GM06990 (cell line): ENCODE measurements around the gene TRANK1.
"Not testable (repeated sequence)": the region's sequence is repeated elsewhere in the genome, so short reads cannot be mapped to it uniquely, and the experiment has no call there.

Experiments
- DNase-seq: peaks from one replicate; pipeline ENCODE4 v3.0.0-alpha.2; 2011; ENCODE audit not compliant: insufficient read length; ENCODE audit errors: extremely low read depth
- H3K27me3 ChIP-seq: replicated peaks from 2 replicates; pipeline ENCODE4 v1.6.0; 2011; ENCODE audit warnings: low read length; ENCODE audit not compliant: control insufficient read depth, insufficient read depth
- H3K36me3 ChIP-seq: 2 replicates; pipeline ENCODE4 v1.5.1; 2011; ENCODE audit warnings: low read length; ENCODE audit not compliant: control insufficient read depth, insufficient read depth
- H3K4me3 ChIP-seq: replicated peaks from 2 replicates; pipeline ENCODE4 v1.5.1; 2011; ENCODE audit warnings: low read depth, mild to moderate bottlenecking, control low read depth, low read length
- CTCF ChIP-seq: IDR thresholded peaks from 2 replicates; pipeline ENCODE4 v1.5.1; 2011; ENCODE audit warnings: low read length, control low read depth, mild to moderate bottlenecking, inconsistent platforms; ENCODE audit not compliant: insufficient read depth, poor library complexity, severe bottlenecking

The TRANK1 gene

GRCh38 chr3:36954452-36955134 lies 9.7 kb upstream of the TRANK1 start:
- no peaks in the 10 kb centered on the region; the same call in 1 of the 2 replicates for H3K27me3 ChIP-seq
- no peaks in the 10 kb centered on the region for H3K36me3 ChIP-seq
- TF ChIP-seq CTCF = no peak
- H3K4me3 ChIP-seq = no peak overlapping the region
- no peak for DNase-seq

GRCh38 chr3:36947814-36948213 lies 3.0 kb upstream of the TRANK1 start:
- not testable (repeated sequence) for H3K27me3 ChIP-seq, H3K4me3 ChIP-seq, DNase-seq, H3K36me3 ChIP-seq

GRCh38 chr3:36945333-36945980 lies 603 bp upstream of the TRANK1 start:
- peak overlapping the region; percentile 70; the same call in 1 of the 2 replicates for H3K4me3 ChIP-seq
- TF ChIP-seq CTCF = no peak
- no peak for DNase-seq

GRCh38 chr3:36944012-36944640 lies 728 bp downstream of the TRANK1 start:
- peak; percentile 28 for DNase-seq
- no peak for TF ChIP-seq CTCF
- no peaks in the 10 kb centered on the region for H3K27me3 ChIP-seq

More at GRCh38 chr3:36945333-36945980, 603 bp upstream of the TRANK1 start:
- Histone ChIP-seq H3K27me3 (no peaks in the 10 kb centered on the region), H3K36me3 (no peaks in the 10 kb centered on the region)

GRCh38 chr3:36943601-36944000 lies 1.3 kb downstream of the TRANK1 start:
- Histone ChIP-seq H3K27me3 (no peaks in the 10 kb centered on the region), H3K36me3 (no peaks in the 10 kb centered on the region), H3K4me3 (peak overlapping the region; percentile 70)
- TF ChIP-seq CTCF = no peak
- DNase-seq = no peak

More at GRCh38 chr3:36944012-36944640, 728 bp downstream of the TRANK1 start:
- Histone ChIP-seq H3K36me3 (no peaks in the 10 kb centered on the region), H3K4me3 (peak overlapping the region; percentile 70)

- Histone ChIP-seq H3K27me3 (no peaks in the 10 kb centered on the region), H3K4me3 (no peak overlapping the region), H3K36me3 (no peaks in the 10 kb centered on the region)
- no peak for DNase-seq
- no peak for TF ChIP-seq CTCF
These were observed 2.1 kb downstream of the TRANK1 start for GRCh38 chr3:36942638-36943248.
